Gastrocnemius medialis (tissue), 4 donors: ENCODE data around the gene PARP15.

Experiments used
- CTCF ChIP-seq, 5 experiments: fragments of 450-650 bp in 3 of 5; fragments of 200-600 bp in 2 of 5; sonication (generic) in 2 of 5; IDR thresholded peaks in 4 of 5; conservative IDR thresholded peaks in 1 of 5; 1 replicate in 4 of 5; 2 replicates in 1 of 5; pipeline ENCODE4 v1.5.1; 2016 to 2019; ENCODE audit warnings: antibody characterized with exemption in 5 of 5, mild to moderate bottlenecking in 3 of 5, moderate library complexity in 3 of 5
- POLR2A ChIP-seq, 2 donors: fragments of 450-650 bp; IDR thresholded peaks; one replicate each; pipeline ENCODE4 v1.6.1; 2017; ENCODE audit warnings: antibody characterized with exemption in 2 of 2, mild to moderate bottlenecking in 2 of 2, moderate library complexity in 2 of 2

GRCh38 chr3:122678506-122678905, 101.1 kb downstream of the PARP15 start:
- TF ChIP-seq CTCF (IDR thresholded peaks at IDR 0.05 in 4 of 5, conservative IDR thresholded peaks at IDR 0.05 in 1 of 5) (no peak), POLR2A (IDR thresholded peaks at IDR 0.05) (no peak)
